ENCODE measurements around the gene SFI1. TPM values are rescaled to one million over a fixed set of nuclear protein-coding genes. Genes with fewer than 3 reads are reported as not detected.

SFI1 gene
- total and polyA plus RNA-seq, 10 donors = 36.7 to 110 (median 85.2) TPM

- H3K4me3 ChIP-seq = no peak overlapping the region
- peaks cover 0 to 48% (median 19%) of the 10 kb centered on the region in 6 donors for H3K4me1 ChIP-seq
- DNase-seq = no peak
- WGBS, 5 donors = 90 to 95% (median 92%) methylated on average over 3 of the region's 3 CpGs
- no peaks in the 10 kb centered on the region for H3K27me3 ChIP-seq (replicated peaks in 1 of 7)
- no peaks in the 10 kb centered on the region for H3K9me3 ChIP-seq
- H3K27ac ChIP-seq = peak overlapping the region in 1 of 8 donors; percentile 69
- TF ChIP-seq POLR2A (IDR thresholded peaks at IDR 0.05) (no peak), POLR2AphosphoS5 (IDR thresholded peaks at IDR 0.05) (no peak), CTCF (IDR thresholded peaks at IDR 0.05 in 8 of 11, conservative IDR thresholded peaks at IDR 0.05 in 3 of 11) (no peak)
- intact Hi-C loops (cut with DNase I; ENCODE audit: low total_unique reads) = no loop called here
- peaks cover 0 to 81% (median 37%) of the 10 kb centered on the region in 6 donors for H3K36me3 ChIP-seq
Measured at GRCh38 chr22:31583861-31584485, 87.6 kb downstream of the SFI1 start.

- intact Hi-C loops (cut with DNase I; ENCODE audit: low total_unique reads) = no loop called here
- DNase-seq = no peak
- 83 to 90% (median 83%) methylated on average over 5 of the region's 5 CpGs for WGBS, 5 donors
- H3K36me3 ChIP-seq = peaks cover 0 to 79% (median 41%) of the 10 kb centered on the region in 6 donors
- no peaks in the 10 kb centered on the region for H3K27me3 ChIP-seq (replicated peaks in 1 of 7)
- peaks cover 0 to 48% (median 19%) of the 10 kb centered on the region in 6 donors for H3K4me1 ChIP-seq
- H3K27ac ChIP-seq = peak overlapping the region in 5 of 8 donors; percentile 36 to 69 (median 61)
- no peaks in the 10 kb centered on the region for H3K9me3 ChIP-seq
- no peak for TF ChIP-seq CTCF (IDR thresholded peaks at IDR 0.05 in 8 of 11, conservative IDR thresholded peaks at IDR 0.05 in 3 of 11)
- no peak for TF ChIP-seq POLR2A (IDR thresholded peaks at IDR 0.05)
- TF ChIP-seq POLR2AphosphoS5 (IDR thresholded peaks at IDR 0.05) = no peak
- no peak overlapping the region for H3K4me3 ChIP-seq
Measured at GRCh38 chr22:31584804-31585160, 88.4 kb downstream of the SFI1 start.

- no peak for TF ChIP-seq POLR2AphosphoS5 (IDR thresholded peaks at IDR 0.05)
- WGBS, 5 donors = 63 to 81% (median 65%) methylated on average over 3 of the region's 3 CpGs
- H3K27me3 ChIP-seq (replicated peaks in 1 of 7) = no peaks in the 10 kb centered on the region
- DNase-seq = no peak
- peak overlapping the region in 6 of 8 donors; percentile 6 to 69 (median 56) for H3K27ac ChIP-seq
- H3K4me3 ChIP-seq = no peak overlapping the region
- peaks cover 0 to 74% (median 41%) of the 10 kb centered on the region in 6 donors for H3K36me3 ChIP-seq
- peaks cover 0 to 48% (median 19%) of the 10 kb centered on the region in 6 donors for H3K4me1 ChIP-seq
- no peaks in the 10 kb centered on the region for H3K9me3 ChIP-seq
- intact Hi-C loops (cut with DNase I; ENCODE audit: low total_unique reads) = no loop called here
Measured at GRCh38 chr22:31585161-31585859, 89.0 kb downstream of the SFI1 start.

- TF ChIP-seq POLR2AphosphoS5 (IDR thresholded peaks at IDR 0.05) (peak in 1 of 3 donors; percentile 37), POLR2A (IDR thresholded peaks at IDR 0.05) (no peak)
- Histone ChIP-seq H3K27me3 (replicated peaks in 1 of 7) (no peaks in the 10 kb centered on the region), H3K27ac (peak overlapping the region in 7 of 8 donors; percentile 6 to 69 (median 55)), H3K4me1 (peaks cover 0 to 48% (median 19%) of the 10 kb centered on the region in 6 donors), H3K36me3 (peaks cover 0 to 65% (median 41%) of the 10 kb centered on the region in 6 donors), H3K4me3 (no peak overlapping the region), H3K9me3 (no peaks in the 10 kb centered on the region)
- no peak for DNase-seq
- intact Hi-C loops (cut with DNase I; ENCODE audit: low total_unique reads) = no loop called here
- WGBS, 5 donors = 71 to 81% (median 78%) methylated on average over 7 of the region's 7 CpGs
Measured at GRCh38 chr22:31586137-31586920, 90.0 kb downstream of the SFI1 start.
